Measurements from ENCODE around the gene PPP1R12A.
"Not testable (repeated sequence)": the region's sequence is repeated elsewhere in the genome, so short reads cannot be mapped to it uniquely, and the experiment has no call there.

PPP1R12A gene

GRCh38 chr12:79835377-79835843 lies 99.5 kb downstream of the PPP1R12A start:
- DNase-seq, result no peak

GRCh38 chr12:79834712-79835376 lies 100.1 kb downstream of the PPP1R12A start:
- no peak for DNase-seq

- no peak for DNase-seq
Observed at GRCh38 chr12:79830440-79830839, 104.5 kb downstream of the PPP1R12A start.

GRCh38 chr12:79828924-79829323 lies 106.0 kb downstream of the PPP1R12A start:
- no peak for DNase-seq

GRCh38 chr12:79827484-79827883 lies 107.4 kb downstream of the PPP1R12A start:
- DNase-seq, result no peak

- no peak for DNase-seq
Observed at GRCh38 chr12:79826267-79827128, 108.4 kb downstream of the PPP1R12A start.

- no peak for DNase-seq
Observed at GRCh38 chr12:79822475-79822874, 112.4 kb downstream of the PPP1R12A start.

GRCh38 chr12:79818856-79819255 lies 116.0 kb downstream of the PPP1R12A start:
- no peak for DNase-seq

- DNase-seq, result not testable (repeated sequence)
Observed at GRCh38 chr12:79784366-79785065, 150.4 kb downstream of the PPP1R12A start.

- DNase-seq, result no peak
Observed at GRCh38 chr12:79782172-79782900, 152.6 kb downstream of the PPP1R12A start.

GRCh38 chr12:79778802-79779448 lies 156.0 kb downstream of the PPP1R12A start:
- DNase-seq, result no peak

- no peak for DNase-seq
Observed at GRCh38 chr12:79776111-79776510, 158.8 kb downstream of the PPP1R12A start.

GRCh38 chr12:79775355-79776027 lies 159.4 kb downstream of the PPP1R12A start:
- DNase-seq, result no peak

- no peak for DNase-seq
Observed at GRCh38 chr12:79773896-79774295, 161.0 kb downstream of the PPP1R12A start.

- DNase-seq, result no peak
Observed at GRCh38 chr12:79769860-79770485, 164.9 kb downstream of the PPP1R12A start.

- no peak for DNase-seq
Observed at GRCh38 chr12:79769189-79769859, 165.6 kb downstream of the PPP1R12A start.

GRCh38 chr12:79766705-79767464 lies 168.0 kb downstream of the PPP1R12A start:
- no peak for DNase-seq

- no peak for DNase-seq
Observed at GRCh38 chr12:79765157-79765556, 169.7 kb downstream of the PPP1R12A start.

GRCh38 chr12:79764641-79765040 lies 170.3 kb downstream of the PPP1R12A start:
- no peak for DNase-seq
